Panc1 (cell line): Measurements from ENCODE around the gene MT1HL1. TPM values are rescaled to one million over a fixed set of nuclear protein-coding genes. Genes with fewer than 3 reads are reported as not detected.

ENCODE experiments used
- ATAC-seq: fragments of 200-7000 bp; cut with Tn5 transposase; 2 replicates; pipeline ENCODE4 v1.9.1; 2020; ENCODE audit warnings: mild to moderate bottlenecking, moderate library complexity
- BruUV-seq: library from RNA; stranded (reverse); fragments of 400-500 nt; replicated peaks from 2 replicates; lab custom pipeline; 2021; lab: Mats Ljungman, UMichigan
- CTCF ChIA-PET: fragments of 300-600 bp; sonication (Branson Sonifier 250); formaldehyde crosslinking; loops from one replicate; lab custom pipeline; 2022; ENCODE audit warnings: antibody characterized with exemption; lab: Charles Lee
- POLR2A ChIA-PET: fragments of 300-600 bp; sonication (Branson Sonifier 250); formaldehyde crosslinking; loops from one replicate; lab custom pipeline; 2022; ENCODE audit warnings: antibody characterized with exemption; lab: Charles Lee
- DNase-seq: peaks from one replicate; pipeline ENCODE4 v3.0.0-alpha.2; 2010; ENCODE audit warnings: low read depth, low spot score
- H3K27ac ChIP-seq: 2 replicates; pipeline ENCODE4 v1.5.1; 2011; ENCODE audit warnings: mild to moderate bottlenecking, low read length, inconsistent platforms
- H3K27me3 ChIP-seq: fragments of 200-500 bp; sonication (Bioruptor generic); 2 replicates; pipeline ENCODE4 v1.6.0; 2014; ENCODE audit warnings: low read length, inconsistent platforms; ENCODE audit not compliant: control insufficient read depth, insufficient read depth
- H3K36me3 ChIP-seq: fragments of 200-500 bp; sonication (Bioruptor generic); 2 replicates; pipeline ENCODE4 v1.5.1; 2014; ENCODE audit warnings: inconsistent platforms, mild to moderate bottlenecking, low read length, moderate library complexity; ENCODE audit not compliant: control insufficient read depth, insufficient read depth
- H3K4me1 ChIP-seq: 2 replicates; pipeline ENCODE4 v1.5.1; 2011; ENCODE audit warnings: inconsistent platforms, mild to moderate bottlenecking, low read length, moderate library complexity; ENCODE audit not compliant: control insufficient read depth, insufficient read depth
- H3K4me3 ChIP-seq, 2 experiments: 2 replicates each; pipeline ENCODE4 v1.5.1; 2011 to 2012; ENCODE audit warnings: low read depth in 2 of 2, low read length in 2 of 2, mild to moderate bottlenecking in 2 of 2, inconsistent platforms in 1 of 2, moderate library complexity in 1 of 2
- H3K9me3 ChIP-seq: fragments of 200-500 bp; sonication (Bioruptor generic); 2 replicates; pipeline ENCODE4 v1.5.1; 2014; ENCODE audit warnings: low read depth, mild to moderate bottlenecking, inconsistent platforms, low read length, moderate library complexity; ENCODE audit not compliant: control insufficient read depth, insufficient read depth
- POLR2AphosphoS5 ChIP-seq: IDR thresholded peaks from 2 replicates; pipeline ENCODE4 v1.6.1; 2012; ENCODE audit warnings: mild to moderate bottlenecking, low read depth, low read length, moderate library complexity
- SIN3A ChIP-seq: IDR thresholded peaks from 2 replicates; pipeline ENCODE4 v1.6.1; 2012; ENCODE audit warnings: low read depth, mild to moderate bottlenecking, low read length, moderate library complexity, borderline replicate concordance; ENCODE audit not compliant: insufficient read depth
- TCF7L2 ChIP-seq: IDR thresholded peaks from 2 replicates; pipeline ENCODE4 v1.6.1; 2011; ENCODE audit warnings: mild to moderate bottlenecking, low read depth, low read length, inconsistent platforms
- in situ Hi-C: cut with HindIII; loops from 2 replicates; pipeline ENCODE4 v1.10.0; 2016; ENCODE audit warnings: low sequenced_read_pairs, low pct_unique_long_range_greater_than_20kb
- intact Hi-C: fragments of 100-400 bp; cut with micrococcal nuclease; formaldehyde crosslinking; loops from one replicate; pipeline ENCODE4 v1.10.0; 2022; ENCODE audit not compliant: unreplicated experiment
- total RNA-seq: library from RNA; stranded (reverse); gene quantifications from one replicate; pipeline ENCODE4 v1.2.1, GENCODE V29; 2021; ENCODE audit not compliant: unreplicated experiment
- TF ChIP-seq, protein P1 (sequence below): fragments of 450-650 bp; IDR thresholded peaks from 2 replicates; pipeline ENCODE4 v1.5.1; 2017; ENCODE audit warnings: mild to moderate bottlenecking
- TF ChIP-seq, protein P2 (sequence below), 2 experiments: IDR thresholded peaks; 2 replicates each; pipeline ENCODE4 v1.6.1; 2011 to 2012; ENCODE audit warnings: low read depth in 2 of 2, control low read depth in 1 of 2, low read length in 1 of 2, mild to moderate bottlenecking in 1 of 2, moderate library complexity in 1 of 2; ENCODE audit not compliant: insufficient read depth in 1 of 2

The MT1HL1 gene
- total RNA-seq, 1 experiment from 2014 or later: not detected

DNA sequence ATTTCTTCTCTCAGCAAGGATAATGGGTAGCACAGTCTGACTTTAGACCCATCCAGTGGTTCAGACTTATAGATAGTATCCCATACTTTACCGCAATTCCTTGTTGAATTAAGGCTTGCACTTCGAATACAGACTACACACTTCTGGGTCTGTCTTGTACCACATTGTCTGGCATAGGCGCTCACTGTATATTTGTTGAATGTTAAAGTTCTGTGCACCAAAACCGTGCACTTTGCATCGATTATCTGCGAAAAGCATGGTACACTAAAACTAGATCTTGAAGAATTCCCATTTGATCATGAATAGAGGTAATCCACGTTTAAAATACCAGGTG, 37.2 kb upstream of the MT1HL1 start:
- H3K9me3 ChIP-seq: no peaks in the 10 kb centered on the region
- 0 out of 2 replicates have a peak, but pooled peaks cover 4% of the 10 kb centered on the region for H3K27me3 ChIP-seq
- POLR2A ChIA-PET: no interaction called here
- intact Hi-C loops: no loop called here
- no peak overlapping the region for H3K27ac ChIP-seq
- DNase-seq (no peak), ATAC-seq (no peak)
- no peak for TF ChIP-seq SIN3A
- TF ChIP-seq TCF7L2: no peak
- TF ChIP-seq, protein P1, sequence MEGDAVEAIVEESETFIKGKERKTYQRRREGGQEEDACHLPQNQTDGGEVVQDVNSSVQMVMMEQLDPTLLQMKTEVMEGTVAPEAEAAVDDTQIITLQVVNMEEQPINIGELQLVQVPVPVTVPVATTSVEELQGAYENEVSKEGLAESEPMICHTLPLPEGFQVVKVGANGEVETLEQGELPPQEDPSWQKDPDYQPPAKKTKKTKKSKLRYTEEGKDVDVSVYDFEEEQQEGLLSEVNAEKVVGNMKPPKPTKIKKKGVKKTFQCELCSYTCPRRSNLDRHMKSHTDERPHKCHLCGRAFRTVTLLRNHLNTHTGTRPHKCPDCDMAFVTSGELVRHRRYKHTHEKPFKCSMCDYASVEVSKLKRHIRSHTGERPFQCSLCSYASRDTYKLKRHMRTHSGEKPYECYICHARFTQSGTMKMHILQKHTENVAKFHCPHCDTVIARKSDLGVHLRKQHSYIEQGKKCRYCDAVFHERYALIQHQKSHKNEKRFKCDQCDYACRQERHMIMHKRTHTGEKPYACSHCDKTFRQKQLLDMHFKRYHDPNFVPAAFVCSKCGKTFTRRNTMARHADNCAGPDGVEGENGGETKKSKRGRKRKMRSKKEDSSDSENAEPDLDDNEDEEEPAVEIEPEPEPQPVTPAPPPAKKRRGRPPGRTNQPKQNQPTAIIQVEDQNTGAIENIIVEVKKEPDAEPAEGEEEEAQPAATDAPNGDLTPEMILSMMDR: no peak
- no peak for TF ChIP-seq POLR2AphosphoS5
- TF ChIP-seq, protein P2, sequence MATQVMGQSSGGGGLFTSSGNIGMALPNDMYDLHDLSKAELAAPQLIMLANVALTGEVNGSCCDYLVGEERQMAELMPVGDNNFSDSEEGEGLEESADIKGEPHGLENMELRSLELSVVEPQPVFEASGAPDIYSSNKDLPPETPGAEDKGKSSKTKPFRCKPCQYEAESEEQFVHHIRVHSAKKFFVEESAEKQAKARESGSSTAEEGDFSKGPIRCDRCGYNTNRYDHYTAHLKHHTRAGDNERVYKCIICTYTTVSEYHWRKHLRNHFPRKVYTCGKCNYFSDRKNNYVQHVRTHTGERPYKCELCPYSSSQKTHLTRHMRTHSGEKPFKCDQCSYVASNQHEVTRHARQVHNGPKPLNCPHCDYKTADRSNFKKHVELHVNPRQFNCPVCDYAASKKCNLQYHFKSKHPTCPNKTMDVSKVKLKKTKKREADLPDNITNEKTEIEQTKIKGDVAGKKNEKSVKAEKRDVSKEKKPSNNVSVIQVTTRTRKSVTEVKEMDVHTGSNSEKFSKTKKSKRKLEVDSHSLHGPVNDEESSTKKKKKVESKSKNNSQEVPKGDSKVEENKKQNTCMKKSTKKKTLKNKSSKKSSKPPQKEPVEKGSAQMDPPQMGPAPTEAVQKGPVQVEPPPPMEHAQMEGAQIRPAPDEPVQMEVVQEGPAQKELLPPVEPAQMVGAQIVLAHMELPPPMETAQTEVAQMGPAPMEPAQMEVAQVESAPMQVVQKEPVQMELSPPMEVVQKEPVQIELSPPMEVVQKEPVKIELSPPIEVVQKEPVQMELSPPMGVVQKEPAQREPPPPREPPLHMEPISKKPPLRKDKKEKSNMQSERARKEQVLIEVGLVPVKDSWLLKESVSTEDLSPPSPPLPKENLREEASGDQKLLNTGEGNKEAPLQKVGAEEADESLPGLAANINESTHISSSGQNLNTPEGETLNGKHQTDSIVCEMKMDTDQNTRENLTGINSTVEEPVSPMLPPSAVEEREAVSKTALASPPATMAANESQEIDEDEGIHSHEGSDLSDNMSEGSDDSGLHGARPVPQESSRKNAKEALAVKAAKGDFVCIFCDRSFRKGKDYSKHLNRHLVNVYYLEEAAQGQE (IDR thresholded peaks at IDR 0.05; ENCODE audit: insufficient read depth in 1 of 2, low read depth in 2 of 2, low read length in 1 of 2): no peak
- H3K4me1 ChIP-seq: peaks cover 3% of the 10 kb centered on the region
- in situ Hi-C loops: no loop called here
- CTCF ChIA-PET: no interaction called here
- BruUV-seq: no TSS peak
- no peak overlapping the region for H3K4me3 ChIP-seq
- no peaks in the 10 kb centered on the region; the same call in 1 of the 2 replicates for H3K36me3 ChIP-seq

DNA sequence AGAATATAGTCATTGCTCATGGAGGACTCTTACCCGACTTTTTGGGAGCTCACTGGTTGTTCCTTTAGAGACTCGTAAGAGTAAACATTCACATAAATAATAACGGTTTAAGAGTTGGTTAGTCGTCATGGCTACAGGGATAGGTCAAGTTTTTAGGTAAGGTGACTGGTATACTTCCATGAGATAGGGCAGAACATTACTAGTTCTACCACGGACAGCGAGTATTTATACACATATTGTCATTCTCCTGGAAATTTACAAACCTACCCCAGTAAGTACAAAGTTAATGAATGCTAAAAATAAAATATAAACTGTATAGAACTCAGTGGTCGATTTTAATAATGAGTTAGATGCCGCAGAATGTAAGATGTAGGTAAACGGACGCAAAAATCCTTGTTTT, 36.6 kb upstream of the MT1HL1 start:
- in situ Hi-C loops (no loop called here), intact Hi-C loops (no loop called here)
- Histone ChIP-seq H3K4me3 (no peak overlapping the region), H3K27ac (no peak overlapping the region), H3K27me3 (0 out of 2 replicates have a peak, but pooled peaks cover 4% of the 10 kb centered on the region), H3K4me1 (peaks cover 4% of the 10 kb centered on the region), H3K9me3 (no peaks in the 10 kb centered on the region), H3K36me3 (no peaks in the 10 kb centered on the region)
- no peak for DNase-seq
- ChIA-PET CTCF (no interaction called here), POLR2A (no interaction called here)
- TF ChIP-seq TCF7L2: no peak
- no peak for TF ChIP-seq POLR2AphosphoS5
- TF ChIP-seq, protein P2 (IDR thresholded peaks at IDR 0.05; ENCODE audit: insufficient read depth in 1 of 2, low read depth in 2 of 2, low read length in 1 of 2): no peak
- TF ChIP-seq, protein P1: no peak
- no peak for TF ChIP-seq SIN3A
- ATAC-seq: no peak
- no TSS peak for BruUV-seq
